Purkinje cell (primary cell): ENCODE results near the gene RBFA. TPM values are rescaled to one million over a fixed set of nuclear protein-coding genes. Genes with fewer than 3 reads are reported as not detected.

Experiments used
- polyA plus RNA-seq: library from polyadenylated mRNA; unstranded; fragments of >200 nt; fragmentation: Nextera tagmentation; gene quantifications from 2 replicates; pipeline ENCODE4 v1.2.1, GENCODE V29; 2014

The RBFA gene, protein sequence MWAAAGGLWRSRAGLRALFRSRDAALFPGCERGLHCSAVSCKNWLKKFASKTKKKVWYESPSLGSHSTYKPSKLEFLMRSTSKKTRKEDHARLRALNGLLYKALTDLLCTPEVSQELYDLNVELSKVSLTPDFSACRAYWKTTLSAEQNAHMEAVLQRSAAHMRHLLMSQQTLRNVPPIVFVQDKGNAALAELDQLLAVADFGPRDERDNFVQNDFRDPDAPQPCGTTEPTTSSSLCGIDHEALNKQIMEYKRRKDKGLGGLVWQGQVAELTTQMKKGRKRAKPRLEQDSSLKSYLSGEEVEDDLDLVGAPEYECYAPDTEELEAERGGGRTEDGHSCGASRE
- polyA plus RNA-seq = 2.6 and 8.2 TPM in 2 replicates

DNA sequence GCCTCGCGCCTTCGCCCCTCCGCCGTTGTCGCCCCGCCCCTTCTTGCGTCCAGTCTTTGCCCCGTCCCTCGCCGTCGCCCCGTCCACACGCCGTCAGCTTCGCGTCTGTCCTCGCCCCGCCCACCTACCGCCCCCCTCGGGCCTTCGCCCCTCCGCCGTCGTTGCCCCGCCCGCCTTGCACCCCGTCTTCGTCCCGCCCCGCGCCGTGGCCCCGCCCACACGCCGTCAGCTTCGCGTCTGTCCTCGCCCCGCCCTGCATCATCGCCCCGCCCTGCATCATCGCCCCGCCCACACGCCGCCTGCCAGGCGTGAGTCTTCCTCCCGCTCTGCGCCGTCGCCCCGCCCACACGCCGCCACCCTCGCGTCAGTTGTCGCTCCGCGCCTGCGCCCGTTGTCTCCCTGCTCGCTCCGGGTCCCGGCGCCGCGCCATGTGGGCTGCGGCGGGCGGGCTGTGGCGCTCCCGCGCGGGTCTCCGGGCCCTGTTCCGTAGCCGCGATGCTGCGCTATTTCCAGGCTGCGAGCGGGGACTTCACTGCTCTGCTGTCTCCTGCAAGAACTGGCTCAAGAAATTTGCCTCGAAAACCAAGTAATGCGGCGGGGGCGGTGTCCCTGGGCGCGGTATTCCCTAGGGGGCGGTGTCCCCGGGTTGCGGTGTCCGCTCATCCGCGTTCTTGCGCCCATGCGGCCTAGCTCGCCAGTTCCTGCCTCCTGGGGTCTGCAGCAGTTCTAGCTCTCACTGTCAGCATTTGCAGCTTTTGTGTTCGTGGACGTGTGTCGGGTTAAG lies at the start of gene RBFA:
Gene RBFA (plus strand): TSS at position 367 of the 784 bp plus-strand sequence. CDS start 62 bp downstream, at position 429.

DNA sequence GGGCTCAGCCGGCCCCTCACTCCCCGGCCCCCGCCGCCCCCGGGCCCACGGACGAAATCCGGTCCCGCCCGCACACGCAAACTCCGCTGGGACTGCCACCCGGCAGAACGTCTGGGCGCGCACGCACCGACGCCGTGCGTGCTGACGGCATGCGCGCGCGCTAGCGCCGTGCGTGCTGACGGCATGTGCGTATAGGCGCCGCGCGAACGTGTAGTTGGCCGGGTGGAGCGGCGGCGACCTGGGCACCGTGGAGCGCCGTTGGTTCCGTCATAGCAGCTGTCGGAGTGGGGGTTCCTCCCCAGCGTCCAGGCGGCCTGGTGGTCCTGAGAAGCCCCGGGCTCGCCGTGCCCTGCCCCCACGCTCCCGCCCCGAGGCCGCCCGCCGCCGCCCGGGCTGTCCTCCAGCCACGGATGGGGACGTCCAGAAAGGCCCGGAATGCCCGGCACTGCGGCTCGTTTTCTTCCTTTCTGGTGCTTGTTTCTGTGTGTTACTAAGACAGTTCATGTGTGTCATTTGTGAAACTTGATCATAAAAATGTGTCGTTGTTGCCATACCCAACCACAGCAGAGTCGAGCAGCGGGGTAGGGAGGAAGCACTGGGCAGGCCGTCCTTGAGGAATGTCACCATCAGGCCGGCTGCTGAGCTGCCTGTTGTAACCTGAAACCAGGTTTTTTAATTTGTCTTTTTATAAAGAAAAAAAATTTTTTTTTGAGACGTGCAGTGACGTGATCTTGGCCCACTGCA lies 45.6 kb upstream of the RBFA start, which contains the start of gene TXNL4A:
Gene TXNL4A (minus strand): TSS at position 113 of the 744 bp plus-strand sequence. CDS start 171 bp downstream, outside the sequence.

Other genes with a start within 250 kb of the RBFA start
- not detected in 2 replicates for gene KCNG2, start 236.5 kb upstream of the RBFA start, polyA plus RNA-seq
- gene SLC66A2, start 82.8 kb upstream of the RBFA start, polyA plus RNA-seq = 5.1 and 6.9 TPM in 2 replicates
- 9.5 and 26.3 TPM in 2 replicates for gene HSBP1L1, start 69.8 kb upstream of the RBFA start, polyA plus RNA-seq
- gene TXNL4A, start 45.9 kb upstream of the RBFA start, polyA plus RNA-seq = 243 and 270 TPM in 2 replicates
- 8.9 and 9.1 TPM in 2 replicates for gene ADNP2, start 74.8 kb downstream of the RBFA start, polyA plus RNA-seq
- not detected in 2 replicates for gene PARD6G, start 213.1 kb downstream of the RBFA start, polyA plus RNA-seq